ENCODE data around the gene PBX4. TPM values are rescaled to one million over a fixed set of nuclear protein-coding genes. Genes with fewer than 3 reads are reported as not detected.
"Not testable (repeated sequence)": the region's sequence is repeated elsewhere in the genome, so short reads cannot be mapped to it uniquely, and the experiment has no call there.

The PBX4 gene
- 1.9 and 2.6 TPM in 2 replicates for total RNA-seq (2014; rRNA removed; shearing (Covaris generic); ENCODE audit: low replicate concordance)

- in situ Hi-C loops (cut with HindIII; ENCODE audit: low pct_unique_long_range_greater_than_20kb, low sequenced_read_pairs) = no loop called here
- peak; percentile 95 for DNase-seq (ENCODE audit: low read depth)
These were observed at the start of gene PBX4 for GRCh38 chr19:19618219-19619051. Gene PBX4, minus strand, starts transcription at chr19:19618687. Its CDS starts 58 bp downstream, at chr19:19618629.

GRCh38 chr19:19665420-19665948 is 47.0 kb upstream of the PBX4 start:
- in situ Hi-C loops (cut with HindIII; ENCODE audit: low pct_unique_long_range_greater_than_20kb, low sequenced_read_pairs) = loop anchor here (10.0 kb wide), 1 partner anchor 131 kb away; the partner anchor contains the start of gene CILP2
- DNase-seq (ENCODE audit: low read depth) = not testable (repeated sequence)

GRCh38 chr19:19663256-19664120 is 45.0 kb upstream of the PBX4 start, which contains the start of gene ATP13A1:
Gene ATP13A1, minus strand, starts transcription at chr19:19663676. Its CDS starts 10 bp downstream, at chr19:19663666.
- in situ Hi-C loops (cut with HindIII; ENCODE audit: low pct_unique_long_range_greater_than_20kb, low sequenced_read_pairs) = loop anchor here (10.0 kb wide), 1 partner anchor 129 kb away; the partner anchor contains the start of gene CILP2
- DNase-seq (ENCODE audit: low read depth) = peak; percentile 98

- DNase-seq (ENCODE audit: low read depth) = no peak
These were observed 44.4 kb upstream of the PBX4 start for GRCh38 chr19:19662871-19663255.

GRCh38 chr19:19662344-19662743 is 43.9 kb upstream of the PBX4 start:
- in situ Hi-C loops (cut with HindIII; ENCODE audit: low pct_unique_long_range_greater_than_20kb, low sequenced_read_pairs) = loop anchor here (10.0 kb wide), 1 partner anchor 128 kb away; the partner anchor contains the start of gene CILP2
- no peak for DNase-seq (ENCODE audit: low read depth)

More at GRCh38 chr19:19662871-19663255, 44.4 kb upstream of the PBX4 start:
- in situ Hi-C loops (cut with HindIII; ENCODE audit: low pct_unique_long_range_greater_than_20kb, low sequenced_read_pairs) = loop anchor here (10.0 kb wide), 1 partner anchor 128 kb away; the partner anchor contains the start of gene CILP2

- in situ Hi-C loops (cut with HindIII; ENCODE audit: low pct_unique_long_range_greater_than_20kb, low sequenced_read_pairs) = loop anchor here (10.0 kb wide), 1 partner anchor 127 kb away; the partner anchor contains the start of gene CILP2
- no peak for DNase-seq (ENCODE audit: low read depth)
These were observed 43.3 kb upstream of the PBX4 start for GRCh38 chr19:19661675-19662251.

GRCh38 chr19:19661141-19661674 is 42.7 kb upstream of the PBX4 start:
- no peak for DNase-seq (ENCODE audit: low read depth)
- in situ Hi-C loops (cut with HindIII; ENCODE audit: low pct_unique_long_range_greater_than_20kb, low sequenced_read_pairs) = loop anchor here (10.0 kb wide), 1 partner anchor 126 kb away; the partner anchor contains the start of gene CILP2

GRCh38 chr19:19659646-19660245 is 41.3 kb upstream of the PBX4 start:
- in situ Hi-C loops (cut with HindIII; ENCODE audit: low pct_unique_long_range_greater_than_20kb, low sequenced_read_pairs) = loop anchor here (10.0 kb wide), 1 partner anchor 125 kb away; the partner anchor contains the start of gene CILP2
- DNase-seq (ENCODE audit: low read depth) = no peak

- in situ Hi-C loops (cut with HindIII; ENCODE audit: low pct_unique_long_range_greater_than_20kb, low sequenced_read_pairs) = no loop called here
- DNase-seq (ENCODE audit: low read depth) = no peak
These were observed 38.9 kb upstream of the PBX4 start for GRCh38 chr19:19657397-19657783.

- DNase-seq (ENCODE audit: low read depth) = no peak
- in situ Hi-C loops (cut with HindIII; ENCODE audit: low pct_unique_long_range_greater_than_20kb, low sequenced_read_pairs) = no loop called here
These were observed 38.2 kb upstream of the PBX4 start for GRCh38 chr19:19656451-19657396.

GRCh38 chr19:19655641-19656343 is 37.3 kb upstream of the PBX4 start:
- no peak for DNase-seq (ENCODE audit: low read depth)
- in situ Hi-C loops (cut with HindIII; ENCODE audit: low pct_unique_long_range_greater_than_20kb, low sequenced_read_pairs) = no loop called here

- in situ Hi-C loops (cut with HindIII; ENCODE audit: low pct_unique_long_range_greater_than_20kb, low sequenced_read_pairs) = no loop called here
- DNase-seq (ENCODE audit: low read depth) = no peak
These were observed 36.6 kb upstream of the PBX4 start for GRCh38 chr19:19655051-19655594.

- no peak for DNase-seq (ENCODE audit: low read depth)
- in situ Hi-C loops (cut with HindIII; ENCODE audit: low pct_unique_long_range_greater_than_20kb, low sequenced_read_pairs) = no loop called here
These were observed 36.0 kb upstream of the PBX4 start for GRCh38 chr19:19654441-19654840.

GRCh38 chr19:19653597-19654147 is 35.2 kb upstream of the PBX4 start:
- in situ Hi-C loops (cut with HindIII; ENCODE audit: low pct_unique_long_range_greater_than_20kb, low sequenced_read_pairs) = no loop called here

More at GRCh38 chr19:19653597-19654147, 35.2 kb upstream of the PBX4 start:
- no peak for DNase-seq (ENCODE audit: low read depth)

Measured in Caki2 (cell line).